CD14-positive monocyte (primary cell): ENCODE measurements around the gene VAV2. TPM values are rescaled to one million over a fixed set of nuclear protein-coding genes. Genes with fewer than 3 reads are reported as not detected.
A peak's percentile ranks its signal among the peaks of the same experiment; 100 is the strongest.

Source experiments
- DNase-seq, 3 donors: peaks; one replicate each; pipeline ENCODE4 v3.0.0-alpha.2; 2011 to 2022
- H2AFZ ChIP-seq: 2 replicates; pipeline ENCODE4 v1.6.0; 2012; ENCODE audit warnings: mild to moderate bottlenecking, low read depth, low read length, inconsistent platforms; ENCODE audit not compliant: insufficient read depth, poor library complexity, severe bottlenecking
- H3K27ac ChIP-seq, 2 donors: 1 replicate in 1 of 2; 2 replicates in 1 of 2; pipeline ENCODE4 v1.5.1; 2012 to 2013; ENCODE audit warnings: low read length in 2 of 2, control low read depth in 1 of 2, inconsistent platforms in 1 of 2, low read depth in 1 of 2, mild to moderate bottlenecking in 1 of 2
- H3K27me3 ChIP-seq, 2 donors: one replicate each; pipeline versions ENCODE4 v1.6.0 to v1.6.1; 2011 to 2013; ENCODE audit warnings: low read length in 2 of 2; ENCODE audit not compliant: control insufficient read depth in 2 of 2, insufficient read depth in 2 of 2
- H3K36me3 ChIP-seq, 2 donors: replicated peaks in 1 of 2; 1 replicate in 1 of 2; 2 replicates in 1 of 2; pipeline versions ENCODE4 v1.5.1 to v1.6.1; 2012 to 2013; ENCODE audit warnings: low read length in 2 of 2, control low read depth in 1 of 2, inconsistent platforms in 1 of 2, mild to moderate bottlenecking in 1 of 2; ENCODE audit not compliant: insufficient read depth in 2 of 2, control insufficient read depth in 1 of 2
- H3K4me1 ChIP-seq, 2 donors: 1 replicate in 1 of 2; 2 replicates in 1 of 2; pipeline versions ENCODE4 v1.5.1 to v1.6.1; 2012 to 2013; ENCODE audit warnings: low read length in 2 of 2, control low read depth in 1 of 2, inconsistent platforms in 1 of 2, mild to moderate bottlenecking in 1 of 2, moderate library complexity in 1 of 2; ENCODE audit not compliant: insufficient read depth in 2 of 2, control insufficient read depth in 1 of 2
- H3K4me2 ChIP-seq: replicated peaks from 2 replicates; pipeline ENCODE3; 2012; ENCODE audit warnings: low read length, moderate library complexity, mild to moderate bottlenecking; ENCODE audit not compliant: poor library complexity, severe bottlenecking; ENCODE audit errors: extremely low read depth
- H3K4me3 ChIP-seq, 3 experiments: fragments of 200-600 bp in 1 of 3; sonication (generic) in 1 of 3; replicated peaks in 1 of 3; 1 replicate in 2 of 3; 2 replicates in 1 of 3; pipeline ENCODE4 v1.5.1; 2011 to 2013; ENCODE audit warnings: low read length in 3 of 3, mild to moderate bottlenecking in 3 of 3, control low read depth in 2 of 3, low read depth in 2 of 3, inconsistent platforms in 1 of 3, moderate library complexity in 1 of 3
- H3K79me2 ChIP-seq: 2 replicates; pipeline ENCODE4 v1.6.0; 2012; ENCODE audit warnings: mild to moderate bottlenecking, control low read depth, inconsistent platforms, low read length, moderate library complexity; ENCODE audit not compliant: insufficient read depth
- H3K9ac ChIP-seq: 2 replicates; pipeline ENCODE4 v1.6.0; 2017; ENCODE audit warnings: low read length, mild to moderate bottlenecking; ENCODE audit not compliant: insufficient read depth, poor library complexity, severe bottlenecking
- H3K9me3 ChIP-seq, 2 donors: replicated peaks in 1 of 2; 1 replicate in 1 of 2; 2 replicates in 1 of 2; pipeline versions ENCODE4 v1.5.1 to v1.6.1; 2012 to 2013; ENCODE audit warnings: low read length in 2 of 2, control low read depth in 1 of 2; ENCODE audit not compliant: control insufficient read depth in 1 of 2, insufficient read depth in 1 of 2
- H4K20me1 ChIP-seq: 2 replicates; pipeline ENCODE4 v1.6.0; 2012; ENCODE audit warnings: mild to moderate bottlenecking, low read length, control low read depth, moderate library complexity; ENCODE audit not compliant: insufficient read depth
- H3K27ac Mint-ChIP-seq, 7 donors: one replicate each; pipeline ENCODE4 v1.8.0; 2020; ENCODE audit warnings: mild to moderate bottlenecking in 7 of 7, mixed read lengths in 7 of 7, moderate library complexity in 6 of 7, inconsistent platforms in 2 of 7
- H3K27me3 Mint-ChIP-seq, 3 donors: one replicate each; pipeline ENCODE4 v1.8.0; 2021 to 2022; ENCODE audit warnings: low read depth in 3 of 3, mild to moderate bottlenecking in 3 of 3, mixed read lengths in 3 of 3, moderate library complexity in 3 of 3, inconsistent platforms in 1 of 3
- H3K36me3 Mint-ChIP-seq, 2 donors: one replicate each; pipeline ENCODE4 v1.8.0; 2020; ENCODE audit warnings: mixed read lengths in 2 of 2, inconsistent platforms in 1 of 2, mild to moderate bottlenecking in 1 of 2
- H3K4me1 Mint-ChIP-seq: one replicate; pipeline ENCODE4 v1.8.0; 2020; ENCODE audit warnings: mild to moderate bottlenecking, mixed read lengths
- H3K4me3 Mint-ChIP-seq, 2 donors: one replicate each; pipeline ENCODE4 v1.8.0; 2020; ENCODE audit warnings: mild to moderate bottlenecking in 2 of 2, mixed read lengths in 2 of 2, moderate library complexity in 1 of 2
- H3K9me3 Mint-ChIP-seq, 7 donors: one replicate each; pipeline ENCODE4 v1.8.0; 2020 to 2022; ENCODE audit warnings: mixed read lengths in 7 of 7, mild to moderate bottlenecking in 6 of 7, moderate library complexity in 6 of 7, inconsistent platforms in 2 of 7
- WGBS: methylation state at CpG from one replicate; pipeline ENCODE4 v1.1.5; 2013; ENCODE audit warnings: missing lambda C conversion rate; ENCODE audit not compliant: insufficient coverage; 5-methylcytosine and 5-hydroxymethylcytosine counted together
- intact Hi-C, 2 donors: fragments of 100-400 bp; cut with micrococcal nuclease; formaldehyde crosslinking; loops; one replicate each; pipeline versions ENCODE4 v1.15.0 to v1.15.1; 2023
- polyA plus RNA-seq, 3 donors: library from polyadenylated mRNA; depleted of rRNA in 1 of 3; unstranded in 2 of 3; stranded (reverse) in 1 of 3; fragments of 300-500 nt in 2 of 3; fragments of >200 nt in 1 of 3; fragmentation: Illumina TruSeq in 2 of 3; gene quantifications; 1 replicate in 2 of 3; 2 replicates in 1 of 3; pipeline ENCODE4 v1.2.3, GENCODE V29; 2012 to 2021
- TF ChIP-seq, protein P1 (sequence below): fragments of 200-600 bp; IDR thresholded peaks from one replicate; pipeline ENCODE4 v1.8.0; 2022; ENCODE audit warnings: antibody characterized with exemption, mild to moderate bottlenecking

The VAV2 gene
- polyA plus RNA-seq, 3 donors, result 2.3 to 13.6 (median 2.3) TPM

DNA sequence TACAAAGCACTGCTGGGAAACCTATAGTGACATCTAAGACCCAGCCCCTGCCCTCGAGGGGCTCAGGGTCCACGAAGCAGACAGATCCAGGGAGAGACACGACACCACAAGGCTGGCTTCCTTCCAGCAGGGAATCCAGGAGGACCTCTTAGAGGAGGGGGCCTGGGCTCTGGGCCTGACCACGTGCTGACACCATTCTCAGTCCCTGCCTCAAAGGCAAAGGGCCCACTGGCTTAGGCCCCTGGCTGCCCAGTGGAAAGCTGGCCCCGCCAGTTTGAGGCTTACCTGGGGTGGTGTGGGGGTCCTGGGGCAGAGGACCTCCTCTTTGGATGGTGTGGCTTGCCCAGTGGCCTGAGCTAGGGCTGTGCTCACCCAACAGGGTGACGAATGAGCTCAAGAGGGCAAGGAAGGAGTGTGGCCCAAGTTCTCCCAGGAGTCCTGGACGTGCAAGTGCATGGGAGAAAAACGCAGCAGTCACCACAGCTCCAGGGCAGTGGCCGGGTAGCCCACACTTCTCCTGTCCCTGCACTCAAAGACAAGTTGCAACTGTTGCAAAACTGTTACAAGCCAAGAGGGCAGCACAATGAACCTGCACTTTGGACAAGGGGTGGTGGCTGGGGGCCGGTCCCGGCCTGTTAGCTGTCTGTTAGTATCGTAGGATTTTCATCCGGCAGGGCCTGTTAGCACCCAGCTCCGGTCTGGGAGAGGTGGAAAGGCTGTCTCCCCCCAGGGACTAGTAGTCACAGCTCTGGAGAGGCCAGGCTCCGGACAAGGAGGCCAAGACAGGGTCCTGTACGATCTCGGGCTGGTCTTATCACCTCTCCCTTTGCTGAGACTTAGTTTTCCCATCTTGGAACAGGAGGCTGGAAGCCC is 252.5 kb downstream of the VAV2 start:
- TF ChIP-seq, protein P1, sequence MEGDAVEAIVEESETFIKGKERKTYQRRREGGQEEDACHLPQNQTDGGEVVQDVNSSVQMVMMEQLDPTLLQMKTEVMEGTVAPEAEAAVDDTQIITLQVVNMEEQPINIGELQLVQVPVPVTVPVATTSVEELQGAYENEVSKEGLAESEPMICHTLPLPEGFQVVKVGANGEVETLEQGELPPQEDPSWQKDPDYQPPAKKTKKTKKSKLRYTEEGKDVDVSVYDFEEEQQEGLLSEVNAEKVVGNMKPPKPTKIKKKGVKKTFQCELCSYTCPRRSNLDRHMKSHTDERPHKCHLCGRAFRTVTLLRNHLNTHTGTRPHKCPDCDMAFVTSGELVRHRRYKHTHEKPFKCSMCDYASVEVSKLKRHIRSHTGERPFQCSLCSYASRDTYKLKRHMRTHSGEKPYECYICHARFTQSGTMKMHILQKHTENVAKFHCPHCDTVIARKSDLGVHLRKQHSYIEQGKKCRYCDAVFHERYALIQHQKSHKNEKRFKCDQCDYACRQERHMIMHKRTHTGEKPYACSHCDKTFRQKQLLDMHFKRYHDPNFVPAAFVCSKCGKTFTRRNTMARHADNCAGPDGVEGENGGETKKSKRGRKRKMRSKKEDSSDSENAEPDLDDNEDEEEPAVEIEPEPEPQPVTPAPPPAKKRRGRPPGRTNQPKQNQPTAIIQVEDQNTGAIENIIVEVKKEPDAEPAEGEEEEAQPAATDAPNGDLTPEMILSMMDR, result no peak
- intact Hi-C loops, result no loop called here
- Histone ChIP-seq H3K27me3 (no peaks in the 10 kb centered on the region), H3K4me1 (peaks cover 6 to 8% of the 10 kb centered on the region in 2 donors), H2AFZ (no peak overlapping the region), H4K20me1 (no peaks in the 10 kb centered on the region), H3K9me3 (no peaks in the 10 kb centered on the region), H3K27ac (no peak overlapping the region), H3K4me3 (no peak overlapping the region), H3K79me2 (no peaks in the 10 kb centered on the region), H3K36me3 (no peaks in the 10 kb centered on the region), H3K9ac (no peak overlapping the region), H3K4me2 (no peak overlapping the region)
- Mint-ChIP-seq H3K27me3 (peaks cover 5 to 6% (median 6%) of the 10 kb centered on the region in 3 donors), H3K9me3 (peaks cover 0 to 2% (median 0%) of the 10 kb centered on the region in 7 donors), H3K4me1 (peaks cover 7% of the 10 kb centered on the region), H3K4me3 (no peak overlapping the region), H3K36me3 (no peaks in the 10 kb centered on the region), H3K27ac (no peak overlapping the region)
- WGBS, result 96% methylated on average over 16 of the region's 17 CpGs
- no peak for DNase-seq

DNA sequence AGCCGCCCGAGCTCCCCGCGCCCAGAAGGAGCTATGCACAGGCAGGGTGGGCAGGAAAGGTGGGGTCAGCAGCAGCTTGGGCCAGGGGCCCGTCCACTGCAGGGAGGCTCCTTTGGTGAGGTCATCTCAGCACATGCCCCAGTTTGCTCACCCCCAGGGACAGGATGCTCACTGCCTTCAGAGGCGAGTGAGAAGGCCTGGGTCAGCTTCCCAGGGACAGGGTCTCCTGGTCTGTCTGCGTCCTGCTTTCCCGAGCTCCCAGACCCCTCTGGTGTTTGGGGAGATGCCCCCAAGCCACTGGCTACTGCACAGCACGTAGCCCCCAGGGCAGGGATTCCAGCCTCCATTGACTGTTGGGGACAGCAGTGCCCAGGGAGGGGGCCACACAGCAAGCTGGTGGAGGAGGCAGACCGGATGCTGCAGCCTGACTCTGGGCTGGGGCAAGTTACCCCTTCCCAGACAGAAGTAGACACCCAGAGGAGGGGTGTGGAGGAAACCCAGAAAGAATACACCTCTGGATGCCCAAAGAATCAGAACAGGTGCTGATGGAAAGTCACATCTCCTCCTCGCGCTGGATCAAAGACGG is 253.4 kb downstream of the VAV2 start:
- Mint-ChIP-seq H3K4me3 (peak overlapping the region; percentile 48 to 68), H3K9me3 (peaks cover 0 to 2% (median 0%) of the 10 kb centered on the region in 7 donors), H3K27me3 (peaks cover 3 to 6% (median 5%) of the 10 kb centered on the region in 3 donors), H3K27ac (no peak overlapping the region), H3K36me3 (no peaks in the 10 kb centered on the region), H3K4me1 (peaks cover 7% of the 10 kb centered on the region)
- Histone ChIP-seq H4K20me1 (no peaks in the 10 kb centered on the region), H3K4me3 (peak overlapping the region in 2 of 3 experiments; percentile 37 to 68), H3K27me3 (no peaks in the 10 kb centered on the region), H3K9me3 (no peaks in the 10 kb centered on the region), H3K4me2 (peak overlapping the region; percentile 69), H3K27ac (no peak overlapping the region), H2AFZ (peak overlapping the region; percentile 81), H3K36me3 (no peaks in the 10 kb centered on the region), H3K4me1 (peaks cover 6 to 8% of the 10 kb centered on the region in 2 donors), H3K9ac (peak overlapping the region; percentile 46), H3K79me2 (no peaks in the 10 kb centered on the region)
- 80% methylated on average over 8 of the region's 13 CpGs for WGBS
- no peak for DNase-seq
- TF ChIP-seq, protein P1, result no peak
- intact Hi-C loops, result no loop called here
